GM18520 (cell line): ENCODE data around the gene CAMK1D.
"Not testable (repeated sequence)": the region's sequence is repeated elsewhere in the genome, so short reads cannot be mapped to it uniquely, and the experiment has no call there.

Experiments
- ATAC-seq: cut with Tn5 transposase; IDR thresholded peaks from one replicate; pipeline ENCODE4 v1.9.1; 2021; ENCODE audit not compliant: unreplicated experiment

CAMK1D gene

DNA sequence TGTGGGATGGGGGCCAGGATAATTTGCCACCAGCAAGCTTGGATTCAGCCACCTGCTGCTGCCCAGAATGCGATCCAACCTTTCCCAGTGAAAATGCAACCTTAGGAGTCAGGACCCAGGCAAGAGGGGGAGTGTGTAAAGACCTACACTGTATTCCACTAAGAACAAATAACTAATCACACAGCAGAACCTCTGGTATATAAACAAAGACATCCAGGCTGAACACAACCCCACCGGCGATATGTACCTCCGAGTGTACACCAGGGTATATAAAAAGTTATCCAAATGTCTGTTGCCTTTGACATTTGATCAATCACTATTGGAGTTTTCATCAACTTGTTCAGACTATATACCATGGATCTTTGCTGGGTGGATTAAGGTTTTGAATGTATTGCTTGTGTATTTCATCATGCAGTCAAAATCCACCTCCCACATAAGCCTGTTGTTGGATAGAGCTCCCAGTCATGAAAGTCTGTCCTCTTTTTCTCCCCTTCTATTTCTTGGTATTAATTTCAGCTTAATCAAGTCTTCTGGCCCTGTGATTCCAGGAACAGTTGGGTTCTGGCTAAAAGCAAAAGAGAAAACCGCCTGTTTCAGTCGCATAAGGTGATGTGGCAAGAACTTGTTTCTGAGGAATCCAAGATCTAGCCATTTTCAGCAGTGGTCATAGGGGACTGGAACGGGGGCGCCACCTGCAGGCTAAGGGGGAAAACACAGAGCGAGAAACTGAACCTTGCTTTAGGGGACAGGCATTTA, 361.4 kb downstream of the CAMK1D start:
- ATAC-seq = no peak

DNA sequence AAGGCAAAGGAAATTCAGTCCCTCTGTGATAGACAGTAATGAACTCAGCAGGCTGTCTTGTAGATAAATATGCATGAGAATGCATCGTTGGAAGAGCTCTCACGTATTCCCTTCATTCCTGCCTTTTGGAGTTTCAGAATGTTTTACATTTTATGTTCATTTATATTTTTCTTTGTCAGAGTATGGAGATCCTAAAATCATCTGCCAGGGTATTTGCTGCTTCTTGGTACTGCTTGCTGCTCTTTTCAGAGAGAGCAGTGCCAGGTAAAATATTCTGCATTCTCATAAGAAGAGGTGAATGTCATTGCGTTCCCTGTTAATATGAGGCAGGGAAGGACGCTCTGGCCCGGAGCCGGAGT, 362.0 kb downstream of the CAMK1D start:
- no peak for ATAC-seq

DNA sequence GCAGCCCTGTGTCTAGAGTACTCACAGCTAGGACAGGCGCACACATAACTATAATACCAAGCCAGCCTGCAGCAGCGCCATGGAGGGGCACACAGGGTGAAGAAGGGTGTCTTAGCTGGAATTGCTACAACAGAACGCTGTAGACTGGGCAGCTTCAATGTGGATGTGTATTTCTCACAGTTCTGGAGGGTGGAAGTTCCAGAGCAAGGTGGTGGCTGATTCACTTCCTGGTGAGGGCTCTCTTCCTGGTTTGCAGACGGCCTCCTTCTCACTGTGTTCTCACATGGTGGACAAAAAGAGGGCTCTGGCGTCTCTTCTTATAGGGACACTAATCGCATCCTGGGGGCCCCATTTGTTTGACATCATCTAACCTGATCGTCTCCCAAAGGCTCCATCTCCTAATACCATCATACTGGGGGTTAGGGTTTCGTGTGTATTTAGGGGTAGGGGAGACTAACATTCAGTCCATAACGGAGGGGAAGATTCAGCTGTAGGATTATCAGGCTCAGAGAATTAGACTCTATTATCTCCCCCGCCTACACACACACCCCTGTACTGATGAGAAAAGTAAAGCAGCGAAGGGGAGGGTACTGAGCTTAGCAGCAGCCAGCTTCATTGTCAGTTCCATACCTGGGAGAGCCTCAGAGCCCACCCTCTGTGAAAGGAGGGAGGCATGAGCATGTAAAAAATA, 363.1 kb downstream of the CAMK1D start:
- ATAC-seq = no peak

GRCh38 chr10:12712984-12713316, 363.6 kb downstream of the CAMK1D start:
- not testable (repeated sequence) for ATAC-seq

DNA sequence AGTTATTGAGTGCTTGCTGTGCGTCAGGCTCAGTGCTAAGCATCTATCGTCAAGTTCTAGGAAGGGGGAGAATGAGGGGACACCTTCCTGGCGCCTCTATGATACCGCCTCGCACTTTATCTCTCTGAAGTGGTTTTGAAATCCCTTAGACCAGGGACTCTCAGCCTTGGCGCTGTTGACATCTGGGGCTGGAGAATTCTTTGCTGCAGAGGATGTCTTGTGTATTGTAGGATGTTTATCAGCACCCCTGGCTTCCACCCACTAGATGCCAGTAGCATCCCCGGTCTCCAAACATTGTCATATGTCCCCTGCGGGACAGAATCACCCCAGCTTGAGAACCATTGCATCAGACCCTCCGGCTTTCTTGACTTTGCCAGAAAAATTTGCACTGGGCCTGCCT, 366.7 kb downstream of the CAMK1D start:
- ATAC-seq = no peak

GRCh38 chr10:12717981-12718707, 368.8 kb downstream of the CAMK1D start:
- ATAC-seq = no peak

DNA sequence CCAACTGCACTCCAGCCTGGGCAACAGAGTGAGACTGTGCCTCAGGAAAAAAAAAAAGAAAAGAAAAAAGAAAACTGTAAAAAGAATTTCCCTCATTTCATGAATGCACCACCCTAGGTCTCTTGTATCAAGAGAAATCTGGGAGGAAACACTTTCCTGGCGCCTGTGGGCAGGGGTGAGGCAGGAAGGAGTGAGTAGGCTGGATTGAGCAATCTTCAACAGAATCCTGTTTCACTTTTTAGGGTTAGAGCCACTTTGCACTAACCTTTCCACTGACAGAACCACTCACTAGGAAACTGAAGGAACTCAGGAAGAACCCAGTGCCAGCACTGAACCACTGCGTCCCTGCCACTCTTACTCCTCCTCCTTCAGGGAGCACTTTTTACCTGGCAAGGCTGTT, 370.0 kb downstream of the CAMK1D start:
- no peak for ATAC-seq

GRCh38 chr10:12720217-12720981, 371.1 kb downstream of the CAMK1D start:
- no peak for ATAC-seq

DNA sequence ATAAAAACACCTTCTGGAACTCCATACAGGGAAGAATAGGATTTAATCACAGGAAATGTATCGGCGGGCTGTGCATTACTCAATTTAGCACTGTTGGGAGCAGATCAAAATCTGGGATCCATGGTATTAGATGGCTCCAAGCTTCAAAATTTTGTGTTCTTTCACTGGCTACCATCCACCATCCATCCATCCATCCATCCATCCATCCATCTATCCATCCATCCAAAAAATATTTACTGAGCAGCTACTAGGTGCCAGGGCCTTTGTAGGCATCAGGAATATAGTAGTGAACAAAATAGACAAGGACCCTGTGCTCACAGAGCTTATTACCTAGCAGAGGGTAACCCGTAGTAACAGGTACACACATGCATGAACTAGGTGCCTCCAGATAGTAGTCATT, 372.0 kb downstream of the CAMK1D start:
- no peak for ATAC-seq

GRCh38 chr10:12723220-12723619, 373.9 kb downstream of the CAMK1D start:
- ATAC-seq = no peak

- no peak for ATAC-seq
These were observed 375.6 kb downstream of the CAMK1D start for GRCh38 chr10:12724807-12725579.

DNA sequence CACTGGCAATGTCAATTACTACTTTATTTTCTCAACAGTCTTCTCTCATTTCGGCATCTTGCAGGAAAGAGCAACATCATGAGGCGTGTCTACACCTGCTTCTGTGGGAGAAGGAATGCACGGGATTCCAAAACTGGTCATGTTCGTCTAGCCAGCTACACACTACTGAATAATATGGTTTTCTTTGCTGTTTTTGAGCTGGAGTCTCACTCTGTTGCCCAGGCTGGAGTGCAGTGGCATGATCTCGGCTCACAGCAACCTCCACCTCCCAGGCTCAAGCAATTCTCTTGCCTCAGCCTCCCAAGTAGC, 376.2 kb downstream of the CAMK1D start:
- not testable (repeated sequence) for ATAC-seq

GRCh38 chr10:12726971-12727831, 377.9 kb downstream of the CAMK1D start:
- ATAC-seq = no peak

DNA sequence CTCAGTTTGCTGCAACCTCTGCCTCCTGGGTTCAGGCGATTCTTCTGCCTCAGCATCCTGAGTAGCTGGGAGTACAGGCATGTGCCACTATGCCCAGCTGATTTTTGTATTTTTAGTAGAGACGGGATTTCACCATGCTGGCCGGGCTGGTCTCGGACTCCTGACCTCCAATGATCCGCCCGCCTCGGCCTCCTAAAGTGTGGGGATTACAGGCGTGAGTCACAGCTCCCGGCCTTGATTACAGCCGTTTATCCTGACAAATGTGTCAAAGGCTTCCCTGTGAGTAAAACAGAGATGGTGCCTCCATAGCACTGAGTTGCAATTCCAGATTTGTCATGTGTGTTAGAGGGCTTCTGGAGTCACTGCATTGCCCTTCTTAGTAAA, 378.5 kb downstream of the CAMK1D start:
- ATAC-seq = no peak

- no peak for ATAC-seq
These were observed 379.1 kb downstream of the CAMK1D start for GRCh38 chr10:12728494-12728893.

- no peak for ATAC-seq
These were observed 380.5 kb downstream of the CAMK1D start for GRCh38 chr10:12729885-12730284.

- ATAC-seq = no peak
These were observed 381.6 kb downstream of the CAMK1D start for GRCh38 chr10:12730809-12731519.

DNA sequence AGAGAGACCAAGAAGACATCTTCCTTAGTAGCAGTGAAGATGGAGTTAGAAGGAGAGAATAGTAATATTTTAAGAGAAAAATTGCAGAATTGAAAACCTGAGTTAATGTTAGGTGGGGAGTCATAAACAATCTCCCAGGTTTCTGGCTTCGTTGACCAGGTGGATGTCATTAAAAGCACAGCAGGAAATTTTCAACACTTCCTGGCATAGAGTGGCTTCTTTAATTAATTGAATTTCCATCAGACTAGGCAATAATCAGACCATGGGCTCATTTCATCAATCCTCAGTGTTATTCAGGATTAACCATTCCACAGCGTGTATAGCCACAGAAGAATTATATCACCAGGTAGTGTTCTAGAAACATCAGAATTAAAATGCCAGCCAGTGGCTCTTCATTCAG, 383.9 kb downstream of the CAMK1D start:
- ATAC-seq = no peak

DNA sequence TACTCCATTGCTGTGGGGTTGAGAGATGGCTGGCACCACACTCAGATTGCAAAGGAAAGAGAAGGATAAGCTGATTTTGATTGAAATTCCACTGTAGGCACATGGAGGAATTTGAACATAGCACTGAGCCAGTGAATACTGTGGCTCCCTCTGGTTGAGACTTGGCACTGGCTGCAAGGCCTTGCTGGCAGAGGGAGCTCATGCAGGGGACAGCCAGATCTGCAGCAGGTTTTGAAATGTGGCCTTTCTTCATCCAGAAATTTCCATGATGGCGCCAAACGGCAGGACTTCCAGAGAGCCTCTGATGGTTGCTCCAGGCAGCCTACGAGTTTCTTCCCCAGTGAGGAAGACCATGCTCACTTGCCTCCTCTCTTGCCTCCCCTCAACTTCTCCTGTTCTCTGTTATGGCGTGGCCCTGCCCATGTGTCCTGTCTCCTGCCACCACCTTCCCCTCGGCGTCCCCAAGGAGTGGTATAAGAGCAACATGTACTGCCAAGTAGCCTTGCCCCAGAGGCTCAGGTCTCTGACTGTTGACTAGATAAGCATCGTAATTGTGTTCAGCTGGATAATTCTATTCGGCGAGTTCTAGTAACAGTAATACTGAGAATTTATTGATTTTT, 386.6 kb downstream of the CAMK1D start:
- no peak for ATAC-seq
